Measurements from ENCODE around the gene SH3GL1.

GRCh38 chr19:4399812-4400134 lies 574 bp downstream of the SH3GL1 start:
- no peak for TF ChIP-seq CTCF (IDR thresholded peaks at IDR 0.05)
- TF ChIP-seq POLR2A (IDR thresholded peaks at IDR 0.05): no peak
